Brain pericyte (primary cell): ENCODE results near the gene PIP5K1A.
"Not testable (repeated sequence)": the region's sequence is repeated elsewhere in the genome, so short reads cannot be mapped to it uniquely, and the experiment has no call there.

Experiments used
- DNase-seq: peaks from one replicate; pipeline ENCODE4 v3.0.0-alpha.2; 2012; ENCODE audit warnings: low read depth, low spot score

Gene PIP5K1A, protein sequence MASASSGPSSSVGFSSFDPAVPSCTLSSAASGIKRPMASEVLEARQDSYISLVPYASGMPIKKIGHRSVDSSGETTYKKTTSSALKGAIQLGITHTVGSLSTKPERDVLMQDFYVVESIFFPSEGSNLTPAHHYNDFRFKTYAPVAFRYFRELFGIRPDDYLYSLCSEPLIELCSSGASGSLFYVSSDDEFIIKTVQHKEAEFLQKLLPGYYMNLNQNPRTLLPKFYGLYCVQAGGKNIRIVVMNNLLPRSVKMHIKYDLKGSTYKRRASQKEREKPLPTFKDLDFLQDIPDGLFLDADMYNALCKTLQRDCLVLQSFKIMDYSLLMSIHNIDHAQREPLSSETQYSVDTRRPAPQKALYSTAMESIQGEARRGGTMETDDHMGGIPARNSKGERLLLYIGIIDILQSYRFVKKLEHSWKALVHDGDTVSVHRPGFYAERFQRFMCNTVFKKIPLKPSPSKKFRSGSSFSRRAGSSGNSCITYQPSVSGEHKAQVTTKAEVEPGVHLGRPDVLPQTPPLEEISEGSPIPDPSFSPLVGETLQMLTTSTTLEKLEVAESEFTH

DNA sequence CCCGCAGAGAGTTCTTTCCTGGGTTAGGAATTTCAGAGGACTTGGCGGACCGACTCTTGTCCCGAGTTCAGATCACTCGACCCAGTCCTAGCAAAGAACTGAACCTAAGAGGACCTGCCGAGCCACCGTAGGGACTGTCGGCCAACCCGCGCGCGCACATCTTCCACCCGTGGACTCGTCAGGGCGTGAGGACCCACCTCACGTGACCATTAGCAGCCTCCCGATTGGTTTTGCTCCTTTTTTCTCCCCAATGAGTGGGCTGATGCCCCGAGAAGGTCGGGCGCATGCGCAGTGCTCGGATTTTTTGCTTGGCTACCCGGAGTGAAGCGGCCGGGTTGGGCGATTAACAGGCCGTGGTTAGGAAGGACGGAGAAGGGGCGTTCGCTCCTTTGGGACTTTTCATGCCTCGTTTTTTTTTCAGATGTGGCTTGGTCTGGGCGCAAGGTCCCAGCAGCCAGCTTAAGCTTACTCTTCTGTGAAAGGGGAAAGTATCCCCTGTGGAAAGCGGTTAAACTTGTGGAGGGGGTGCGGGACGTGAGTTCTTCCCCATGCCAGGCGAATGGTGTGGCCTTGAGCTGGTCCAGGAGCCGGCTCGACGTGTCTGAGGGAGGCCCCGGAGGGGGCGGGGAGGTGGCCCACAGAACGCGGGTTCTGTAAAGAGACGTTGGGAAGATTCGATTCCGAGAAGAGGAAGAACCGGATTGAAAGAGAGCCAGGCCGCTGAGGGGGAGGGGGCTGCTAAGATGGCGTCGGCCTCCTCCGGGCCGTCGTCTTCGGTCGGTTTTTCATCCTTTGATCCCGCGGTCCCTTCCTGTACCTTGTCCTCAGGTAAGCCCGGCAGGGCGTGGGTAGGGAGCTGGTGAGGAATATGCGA lies at the start of gene PIP5K1A:
TSS of gene PIP5K1A (plus strand) at position 299 of the 874 bp plus-strand sequence. CDS start at position 744, 445 bp downstream.
- DNase-seq = peak; percentile 88

DNA sequence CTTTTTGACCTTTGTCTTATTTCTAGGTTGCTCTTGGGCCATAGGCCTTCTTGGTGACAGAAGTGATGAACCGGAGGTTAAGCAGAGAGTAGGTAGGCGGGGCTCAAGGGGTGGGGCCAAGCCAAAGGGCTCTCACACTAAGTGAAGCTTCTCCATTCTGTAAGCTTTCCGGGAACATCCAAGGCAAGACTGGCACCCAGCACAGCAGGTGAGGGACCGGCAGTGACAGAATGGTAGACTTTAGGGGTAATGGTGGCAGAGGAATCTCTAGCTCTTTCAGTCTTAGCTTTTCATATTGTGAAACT lies 41.9 kb upstream of the PIP5K1A start, which contains the start of gene TNFAIP8L2:
TSS of gene TNFAIP8L2 (plus strand) at position 135 of the 305 bp plus-strand sequence. CDS start 2,049 bp downstream, outside the sequence.
- no peak for DNase-seq

GRCh38 chr1:151157067-151157531 lies 41.3 kb upstream of the PIP5K1A start:
- no peak for DNase-seq

GRCh38 chr1:151158326-151158725 lies 40.0 kb upstream of the PIP5K1A start:
- no peak for DNase-seq

- DNase-seq = no peak
These were observed 39.6 kb upstream of the PIP5K1A start for GRCh38 chr1:151158751-151159251.

- no peak for DNase-seq
These were observed 39.0 kb upstream of the PIP5K1A start for GRCh38 chr1:151159373-151159772.

DNA sequence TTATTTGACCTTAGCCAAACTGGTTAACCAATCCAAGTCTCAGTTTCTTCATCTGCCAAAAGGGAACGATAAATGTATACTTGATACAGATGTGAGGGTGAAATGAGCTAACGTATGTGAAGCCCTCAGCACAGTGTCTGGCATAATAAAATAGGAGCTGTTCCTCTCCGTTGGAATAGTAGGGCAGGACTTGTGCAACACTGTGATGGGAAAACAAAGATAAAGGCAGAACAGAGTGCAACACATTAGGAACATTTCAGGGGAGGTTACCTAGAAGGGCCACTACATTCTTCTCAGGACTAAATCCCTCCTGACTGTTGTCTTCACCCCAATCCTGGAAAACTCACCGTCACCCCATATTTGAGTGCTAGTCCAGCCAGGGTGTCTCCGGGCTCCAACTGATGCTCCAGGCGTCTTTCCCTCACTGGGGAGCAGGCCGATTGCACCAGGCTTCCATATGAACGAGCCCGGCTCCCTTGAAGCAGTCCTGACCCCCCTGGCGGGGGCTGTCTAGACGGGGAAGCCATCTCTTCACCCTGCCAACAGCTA lies 33.5 kb upstream of the PIP5K1A start:
- DNase-seq = no peak

DNA sequence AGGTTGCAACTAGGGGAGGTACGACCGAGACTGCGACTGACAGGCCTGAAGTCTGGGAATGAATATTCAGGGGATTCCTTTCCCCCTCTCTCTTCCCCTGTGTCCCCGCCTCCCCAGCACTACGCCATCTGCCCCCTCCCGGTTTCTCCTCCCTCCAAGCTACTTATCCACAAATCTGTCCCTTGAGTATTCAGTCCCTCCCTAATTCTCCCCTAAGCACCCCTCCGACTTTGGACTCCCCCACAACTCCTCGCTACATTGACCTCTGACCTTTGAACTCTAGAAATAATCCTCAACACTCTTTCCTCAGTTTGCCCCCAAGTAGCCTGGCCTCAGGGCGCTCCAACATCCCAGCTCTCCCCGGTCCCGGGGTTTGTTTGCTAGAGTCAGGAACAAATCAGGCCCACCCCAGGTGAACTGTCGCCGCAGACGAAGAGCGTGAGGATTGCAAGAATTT lies 33.0 kb upstream of the PIP5K1A start:
- DNase-seq = peak; percentile 18

- DNase-seq = peak; percentile 96
These were observed 32.4 kb upstream of the PIP5K1A start, which contains the start of the genes LYSMD1 and SCNM1 for GRCh38 chr1:151165738-151166504. TSS of gene LYSMD1 (minus strand) at chr1:151165902. CDS start at chr1:151165258, 644 bp downstream. TSS of gene SCNM1 (plus strand) at chr1:151166144. CDS start at chr1:151166153, 9 bp downstream.

GRCh38 chr1:151166505-151166956 lies 31.8 kb upstream of the PIP5K1A start:
- DNase-seq = no peak

DNA sequence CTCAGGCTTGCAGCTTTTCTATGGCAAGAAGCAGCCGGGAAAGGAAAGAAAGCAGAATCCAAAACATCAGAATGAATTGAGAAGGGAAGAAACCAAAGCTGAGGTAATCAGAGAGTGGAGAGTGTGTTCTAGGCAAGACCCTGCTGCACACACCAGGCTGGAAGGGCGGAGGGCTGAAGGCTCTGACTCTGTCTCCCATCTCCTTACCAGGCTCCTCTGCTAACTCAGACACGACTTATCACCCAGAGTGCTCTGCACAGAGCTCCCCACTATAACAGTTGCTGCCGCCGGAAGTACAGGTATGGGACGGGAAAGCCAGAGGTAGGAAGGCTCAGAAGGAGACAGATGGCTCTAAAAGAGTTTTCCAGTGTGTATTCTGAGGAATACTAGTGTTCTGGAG lies 31.2 kb upstream of the PIP5K1A start:
- no peak for DNase-seq

DNA sequence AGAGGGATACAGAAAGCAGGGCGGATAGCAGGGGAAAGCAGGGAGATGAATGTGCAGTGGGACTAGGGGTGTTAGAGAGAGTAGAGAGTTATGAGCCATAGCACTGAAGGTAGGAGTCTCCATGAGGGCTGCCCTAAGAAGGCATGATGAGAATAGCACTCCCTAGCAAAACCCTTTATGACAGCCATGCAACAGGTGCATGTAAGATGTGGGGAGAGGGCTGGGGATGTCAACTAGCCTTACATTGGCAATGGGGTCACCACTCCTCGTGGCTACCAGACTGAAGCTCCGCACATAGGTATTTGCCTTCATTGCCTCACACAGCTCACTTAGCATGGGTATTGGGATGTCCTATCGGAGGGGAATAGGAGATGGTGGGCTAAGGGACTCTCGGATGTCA lies 27.2 kb upstream of the PIP5K1A start:
- DNase-seq = no peak

GRCh38 chr1:151175041-151175741 lies 23.2 kb upstream of the PIP5K1A start:
- DNase-seq = no peak

- no peak for DNase-seq
These were observed 22.5 kb upstream of the PIP5K1A start, which contains the start of gene TMOD4 for GRCh38 chr1:151175863-151176262. TSS of gene TMOD4 (minus strand) at chr1:151175981. CDS start at chr1:151174875, 1,106 bp downstream.

GRCh38 chr1:151176514-151177045 lies 21.8 kb upstream of the PIP5K1A start:
- DNase-seq = no peak

DNA sequence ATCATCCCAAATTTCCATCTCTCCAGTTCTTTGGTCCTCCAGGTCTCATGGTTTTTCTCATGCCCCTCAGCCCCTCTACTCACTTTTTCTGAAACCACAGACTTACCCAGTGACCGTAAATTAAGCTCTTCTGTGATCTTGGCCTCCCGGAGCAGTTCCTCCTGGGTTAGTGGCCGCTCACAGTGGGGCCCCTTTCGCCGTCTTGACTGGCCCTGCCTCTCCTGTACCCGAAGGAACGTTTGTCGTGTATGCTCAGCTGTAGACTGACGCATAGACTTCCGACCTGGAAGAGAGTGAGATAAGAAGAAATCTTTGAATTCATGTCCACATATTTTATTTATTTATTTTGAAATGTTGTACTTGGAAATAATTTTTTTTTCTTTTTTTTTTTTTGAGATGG lies 14.1 kb upstream of the PIP5K1A start:
- no peak for DNase-seq

- no peak for DNase-seq
These were observed 11.1 kb upstream of the PIP5K1A start for GRCh38 chr1:151187205-151187604.

GRCh38 chr1:151188667-151189066 lies 9.7 kb upstream of the PIP5K1A start:
- DNase-seq = not testable (repeated sequence)
